IMR-90 (cell line): ENCODE results near the gene C17orf100. TPM values are rescaled to one million over a fixed set of nuclear protein-coding genes. Genes with fewer than 3 reads are reported as not detected.

Source experiments
- ATAC-seq: fragments of 200-7000 bp; cut with Tn5 transposase; 2 replicates; pipeline ENCODE4 v1.9.1; 2020; ENCODE audit warnings: low read depth, mild to moderate bottlenecking, moderate library complexity
- BruUV-seq: library from RNA; stranded (reverse); fragments of 400-500 nt; replicated peaks from 2 replicates; lab custom pipeline; 2021; lab: Mats Ljungman, UMichigan
- CTCF ChIA-PET: fragments of 300-600 bp; formaldehyde crosslinking; extraction: SDS; loops from one replicate; lab custom pipeline; 2021; ENCODE audit warnings: antibody characterized with exemption; lab: Yijun Ruan, JAX
- POLR2A ChIA-PET: fragments of 300-600 bp; sonication (Branson Sonifier 250); formaldehyde crosslinking; loops from one replicate; lab custom pipeline; 2022; ENCODE audit warnings: antibody characterized with exemption; ENCODE audit not compliant: unreplicated experiment; lab: Charles Lee
- DNase-seq: peaks from one replicate; pipeline ENCODE4 v3.0.0; 2013
- H2AFZ ChIP-seq: replicated peaks from 2 replicates; pipeline ENCODE3; 2013; ENCODE audit warnings: low read length, mild to moderate bottlenecking; ENCODE audit not compliant: poor library complexity
- H2AK5ac ChIP-seq: 2 replicates; pipeline ENCODE4 v1.6.1; 2013; ENCODE audit warnings: low read depth, low read length, inconsistent platforms
- H2AK9ac ChIP-seq: replicated peaks from 2 replicates; pipeline ENCODE3; 2013; ENCODE audit warnings: mild to moderate bottlenecking, low read depth, low read length, moderate library complexity; ENCODE audit not compliant: poor library complexity
- H2BK120ac ChIP-seq: 2 replicates; pipeline ENCODE4 v1.6.1; 2013; ENCODE audit warnings: low read depth, low read length, inconsistent platforms
- H2BK15ac ChIP-seq: 3 replicates; pipeline ENCODE4 v1.6.1; 2013; ENCODE audit warnings: low read depth, low read length, inconsistent platforms
- H2BK20ac ChIP-seq: 2 replicates; pipeline ENCODE4 v1.6.1; 2013; ENCODE audit warnings: low read depth, mild to moderate bottlenecking, inconsistent platforms, low read length, moderate library complexity
- H2BK5ac ChIP-seq: 2 replicates; pipeline ENCODE4 v1.6.1; 2013; ENCODE audit warnings: mild to moderate bottlenecking, low read depth, low read length, inconsistent platforms; ENCODE audit not compliant: poor library complexity, severe bottlenecking
- H3K14ac ChIP-seq: replicated peaks from 2 replicates; pipeline ENCODE4 v1.6.1; 2013; ENCODE audit warnings: low read depth, low read length, inconsistent platforms
- H3K18ac ChIP-seq: 2 replicates; pipeline ENCODE4 v1.6.1; 2013; ENCODE audit warnings: low read depth, low read length, control low read depth
- H3K23ac ChIP-seq: 2 replicates; pipeline ENCODE4 v1.6.1; 2013; ENCODE audit warnings: low read depth, low read length, inconsistent platforms
- H3K27ac ChIP-seq: 2 replicates; pipeline ENCODE4 v1.5.1; 2013; ENCODE audit warnings: mild to moderate bottlenecking, control low read depth, low read length; ENCODE audit not compliant: insufficient read depth
- H3K27me3 ChIP-seq: 2 replicates; pipeline ENCODE4 v1.6.1; 2013; ENCODE audit warnings: low read length; ENCODE audit not compliant: control insufficient read depth, insufficient read depth
- H3K36me3 ChIP-seq: 2 replicates; pipeline ENCODE4 v1.6.1; 2013; ENCODE audit warnings: low read length, mixed read lengths; ENCODE audit not compliant: control insufficient read depth, insufficient read depth
- H3K4ac ChIP-seq: 2 replicates; pipeline ENCODE4 v1.6.1; 2013; ENCODE audit warnings: low read depth, low read length, inconsistent platforms
- H3K4me1 ChIP-seq: 2 replicates; pipeline ENCODE4 v1.6.1; 2013; ENCODE audit warnings: low read length, mixed read lengths; ENCODE audit not compliant: control insufficient read depth, insufficient read depth
- H3K4me2 ChIP-seq: 2 replicates; pipeline ENCODE4 v1.6.1; 2013; ENCODE audit warnings: low read depth, mild to moderate bottlenecking, control low read depth, low read length, moderate library complexity
- H3K4me3 ChIP-seq: 2 replicates; pipeline ENCODE4 v1.5.1; 2013; ENCODE audit warnings: low read depth, mild to moderate bottlenecking, control low read depth, low read length, moderate library complexity; ENCODE audit not compliant: insufficient read depth
- H3K56ac ChIP-seq: 2 replicates; pipeline ENCODE4 v1.6.1; 2013; ENCODE audit warnings: low read length, inconsistent platforms; ENCODE audit not compliant: insufficient read depth; ENCODE audit errors: extremely low read depth
- H3K79me1 ChIP-seq, 2 experiments: 2 replicates each; pipeline ENCODE4 v1.6.1; 2013; ENCODE audit warnings: low read length in 2 of 2, inconsistent platforms in 1 of 2, low read depth in 1 of 2
- H3K9ac ChIP-seq: 2 replicates; pipeline ENCODE4 v1.6.1; 2013; ENCODE audit warnings: low read depth, low read length, control low read depth
- H3K9me1 ChIP-seq: 2 replicates; pipeline ENCODE4 v1.6.1; 2013; ENCODE audit warnings: low read length, inconsistent platforms; ENCODE audit not compliant: insufficient read depth
- H3K9me3 ChIP-seq: 2 replicates; pipeline ENCODE4 v1.6.1; 2013; ENCODE audit warnings: low read length; ENCODE audit not compliant: control insufficient read depth, insufficient read depth
- H4K20me1 ChIP-seq: 2 replicates; pipeline ENCODE4 v1.6.1; 2013; ENCODE audit warnings: low read length, inconsistent platforms; ENCODE audit not compliant: insufficient read depth
- H4K5ac ChIP-seq: 2 replicates; pipeline ENCODE4 v1.6.1; 2013; ENCODE audit warnings: mild to moderate bottlenecking, low read depth, low read length, control low read depth
- H4K8ac ChIP-seq, 2 experiments: 2 replicates each; pipeline ENCODE4 v1.6.1; 2013; ENCODE audit warnings: low read depth in 2 of 2, low read length in 2 of 2, control low read depth in 1 of 2, inconsistent platforms in 1 of 2
- H4K91ac ChIP-seq: 2 replicates; pipeline ENCODE4 v1.6.1; 2013; ENCODE audit warnings: low read depth, low read length, inconsistent platforms; ENCODE audit not compliant: insufficient read depth
- BHLHE40 ChIP-seq: fragments of 150-350 bp; IDR thresholded peaks from 2 replicates; pipeline ENCODE4 v1.6.1; 2016; ENCODE audit warnings: mild to moderate bottlenecking, low read depth, low read length
- CEBPB ChIP-seq: IDR thresholded peaks from 2 replicates; pipeline ENCODE4 v1.6.1; 2012; ENCODE audit warnings: low read depth, low read length, improper control_type of control experiment
- CHD1 ChIP-seq: IDR thresholded peaks from 2 replicates; pipeline ENCODE4 v1.6.1; 2012; ENCODE audit warnings: low read depth, low read length, improper control_type of control experiment
- FOS ChIP-seq: fragments of 150-350 bp; IDR thresholded peaks from 2 replicates; pipeline ENCODE4 v1.6.1; 2016; ENCODE audit warnings: low read depth, low read length
- MAFK ChIP-seq: IDR thresholded peaks from 2 replicates; pipeline ENCODE4 v1.6.1; 2012; ENCODE audit warnings: low read depth, low read length, improper control_type of control experiment
- MAZ ChIP-seq: IDR thresholded peaks from 2 replicates; pipeline ENCODE4 v1.6.1; 2012; ENCODE audit warnings: low read depth, mild to moderate bottlenecking, low read length, improper control_type of control experiment, moderate library complexity, borderline replicate concordance
- MXI1 ChIP-seq: IDR thresholded peaks from 2 replicates; pipeline ENCODE4 v1.6.1; 2012; ENCODE audit warnings: low read depth, mild to moderate bottlenecking, low read length, moderate library complexity, borderline replicate concordance
- NFE2L2 ChIP-seq: fragments of 150-350 bp; IDR thresholded peaks from 2 replicates; pipeline ENCODE4 v1.6.1; 2016; ENCODE audit warnings: low read depth, mild to moderate bottlenecking, low read length
- POLR2A ChIP-seq: IDR thresholded peaks from 2 replicates; pipeline ENCODE4 v1.6.1; 2012; ENCODE audit warnings: mild to moderate bottlenecking, low read depth, low read length
- RAD21 ChIP-seq: IDR thresholded peaks from 2 replicates; pipeline ENCODE4 v1.6.1; 2012; ENCODE audit warnings: low read length, improper control_type of control experiment
- RCOR1 ChIP-seq: IDR thresholded peaks from 2 replicates; pipeline ENCODE4 v1.6.1; 2012; ENCODE audit warnings: mild to moderate bottlenecking, low read length, improper control_type of control experiment; ENCODE audit not compliant: insufficient replicate concordance
- RFX5 ChIP-seq: IDR thresholded peaks from 2 replicates; pipeline ENCODE4 v1.8.0; 2012; ENCODE audit warnings: low read depth, mild to moderate bottlenecking, low read length, moderate library complexity
- SMC3 ChIP-seq: fragments of 150-350 bp; IDR thresholded peaks from 2 replicates; pipeline ENCODE4 v1.6.1; 2016; ENCODE audit warnings: low read depth, mild to moderate bottlenecking, antibody characterized with exemption, low read length, moderate library complexity
- WGBS, 2 experiments: methylation state at CpG; one replicate each; pipeline versions ENCODE4 v1.1.5 to v1.1.7; 2013; ENCODE audit warnings: missing lambda C conversion rate in 2 of 2; ENCODE audit not compliant: insufficient read length in 1 of 2; ENCODE audit errors: extremely low coverage in 2 of 2; 5-methylcytosine and 5-hydroxymethylcytosine counted together
- dilution Hi-C: fragments of 300-500 bp; cut with HindIII; formaldehyde crosslinking; loops from one replicate; pipeline ENCODE4 v1.14.3; 2018; ENCODE audit warnings: low sequenced_read_pairs; ENCODE audit not compliant: unreplicated experiment
- in situ Hi-C: fragments of 300-500 bp; cut with MboI; formaldehyde crosslinking; loops from 3 replicates; pipeline ENCODE4 v1.14.3; 2019; ENCODE audit warnings: low sequenced_read_pairs, inconsistent platforms, mixed read lengths
- intact Hi-C: fragments of 100-400 bp; cut with micrococcal nuclease; formaldehyde crosslinking; loops from 2 replicates; pipeline ENCODE4 v1.10.0; 2022
- polyA plus RNA-seq, 3 experiments: library from polyadenylated mRNA; depleted of rRNA; stranded (reverse); fragments of >200 nt; gene quantifications; 2 replicates each; pipeline ENCODE4 v1.2.3, GENCODE V29; 2012; ENCODE audit warnings: low replicate concordance in 1 of 3
- total RNA-seq: library from RNA; depleted of rRNA; stranded (reverse); fragments of >200 nt; gene quantifications from 2 replicates; pipeline ENCODE4 v1.2.3, GENCODE V29; 2012
- TF ChIP-seq, protein P1 (sequence below): conservative IDR thresholded peaks from 2 replicates; pipeline ENCODE4 v1.5.1; 2012; ENCODE audit warnings: mild to moderate bottlenecking, low read depth, low read length, improper control_type of control experiment
- TF ChIP-seq, protein P2 (sequence below): fragments of 150-350 bp; IDR thresholded peaks from 2 replicates; pipeline ENCODE4 v1.6.1; 2016; ENCODE audit warnings: low read depth, mild to moderate bottlenecking, low read length, moderate library complexity, borderline replicate concordance

Gene C17orf100
- total and polyA plus RNA-seq, 2 of the 4 experiments (the other 2 are of a cell fraction), result 0.18 to 1.8 TPM

DNA sequence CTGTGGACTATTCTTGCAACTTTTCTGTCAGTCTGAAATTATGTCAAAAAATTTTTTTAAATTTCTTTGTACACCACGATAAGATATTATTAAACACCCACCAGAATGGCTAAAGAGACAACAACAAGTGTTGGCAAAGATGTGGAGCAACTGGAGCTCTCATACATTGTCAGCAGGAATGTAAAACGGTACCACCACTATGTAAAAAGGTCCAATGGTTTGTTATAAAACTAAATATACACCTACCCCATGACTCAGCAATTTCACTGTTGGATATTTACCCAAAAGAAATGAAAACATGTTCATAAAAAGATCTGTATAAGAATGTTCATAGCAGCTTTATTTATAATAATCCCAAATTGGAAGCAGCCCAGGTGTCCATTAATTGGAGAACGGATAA is 18.3 kb upstream of the C17orf100 start:
- ChIA-PET POLR2A (no interaction called here), CTCF (no interaction called here)
- Histone ChIP-seq H2BK20ac (no peak overlapping the region), H3K36me3 (peaks cover 16% of the 10 kb centered on the region), H3K56ac (no peak overlapping the region), H4K20me1 (no peaks in the 10 kb centered on the region), H2BK120ac (no peak overlapping the region), H3K9me3 (no peaks in the 10 kb centered on the region), H3K27me3 (no peaks in the 10 kb centered on the region), H3K4me1 (no peaks in the 10 kb centered on the region), H2BK15ac (no peak overlapping the region), H3K18ac (no peak overlapping the region), H2AFZ (no peak overlapping the region), H3K14ac (no peak overlapping the region), H3K79me1 (peaks cover 12 to 54% of the 10 kb centered on the region in 2 experiments), H3K4me2 (no peak overlapping the region), H3K27ac (no peak overlapping the region), H3K9ac (no peak overlapping the region), H2AK5ac (no peak overlapping the region), H3K23ac (no peak overlapping the region), H2BK5ac (no peak overlapping the region), H3K4me3 (no peak overlapping the region), H4K8ac (no peak overlapping the region), H4K5ac (no peak overlapping the region), H2AK9ac (no peak overlapping the region), H4K91ac (no peak overlapping the region), H3K9me1 (0 out of 2 replicates have a peak, but pooled peaks cover 5% of the 10 kb centered on the region), H3K4ac (no peak overlapping the region)
- dilution Hi-C loops, result no loop called here
- ATAC-seq, result no peak
- TF ChIP-seq NFE2L2 (peak; percentile 95), FOS (no peak), MAFK (peak; percentile 78), RCOR1 (no peak), MXI1 (no peak), BHLHE40 (no peak), POLR2A (no peak), MAZ (no peak), RFX5 (no peak), SMC3 (no peak), RAD21 (no peak), CHD1 (no peak), CEBPB (no peak)
- TF ChIP-seq, protein P1, sequence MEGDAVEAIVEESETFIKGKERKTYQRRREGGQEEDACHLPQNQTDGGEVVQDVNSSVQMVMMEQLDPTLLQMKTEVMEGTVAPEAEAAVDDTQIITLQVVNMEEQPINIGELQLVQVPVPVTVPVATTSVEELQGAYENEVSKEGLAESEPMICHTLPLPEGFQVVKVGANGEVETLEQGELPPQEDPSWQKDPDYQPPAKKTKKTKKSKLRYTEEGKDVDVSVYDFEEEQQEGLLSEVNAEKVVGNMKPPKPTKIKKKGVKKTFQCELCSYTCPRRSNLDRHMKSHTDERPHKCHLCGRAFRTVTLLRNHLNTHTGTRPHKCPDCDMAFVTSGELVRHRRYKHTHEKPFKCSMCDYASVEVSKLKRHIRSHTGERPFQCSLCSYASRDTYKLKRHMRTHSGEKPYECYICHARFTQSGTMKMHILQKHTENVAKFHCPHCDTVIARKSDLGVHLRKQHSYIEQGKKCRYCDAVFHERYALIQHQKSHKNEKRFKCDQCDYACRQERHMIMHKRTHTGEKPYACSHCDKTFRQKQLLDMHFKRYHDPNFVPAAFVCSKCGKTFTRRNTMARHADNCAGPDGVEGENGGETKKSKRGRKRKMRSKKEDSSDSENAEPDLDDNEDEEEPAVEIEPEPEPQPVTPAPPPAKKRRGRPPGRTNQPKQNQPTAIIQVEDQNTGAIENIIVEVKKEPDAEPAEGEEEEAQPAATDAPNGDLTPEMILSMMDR, result no peak
- TF ChIP-seq, protein P2, sequence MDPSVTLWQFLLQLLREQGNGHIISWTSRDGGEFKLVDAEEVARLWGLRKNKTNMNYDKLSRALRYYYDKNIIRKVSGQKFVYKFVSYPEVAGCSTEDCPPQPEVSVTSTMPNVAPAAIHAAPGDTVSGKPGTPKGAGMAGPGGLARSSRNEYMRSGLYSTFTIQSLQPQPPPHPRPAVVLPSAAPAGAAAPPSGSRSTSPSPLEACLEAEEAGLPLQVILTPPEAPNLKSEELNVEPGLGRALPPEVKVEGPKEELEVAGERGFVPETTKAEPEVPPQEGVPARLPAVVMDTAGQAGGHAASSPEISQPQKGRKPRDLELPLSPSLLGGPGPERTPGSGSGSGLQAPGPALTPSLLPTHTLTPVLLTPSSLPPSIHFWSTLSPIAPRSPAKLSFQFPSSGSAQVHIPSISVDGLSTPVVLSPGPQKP, result no peak
- in situ Hi-C loops, result no loop called here
- DNase-seq, result no peak
- no TSS peak for BruUV-seq
- no CpG with 5 or more reads among the region's 3 CpGs for WGBS, 2 experiments
- intact Hi-C loops, result no loop called here
